Frontal cortex (tissue), 4 donors: Measurements from ENCODE around the gene SKIC8. TPM values are rescaled to one million over a fixed set of nuclear protein-coding genes. Genes with fewer than 3 reads are reported as not detected.

Experiments used
- DNase-seq, 2 donors: peaks; one replicate each; pipeline ENCODE4 v3.0.0; 2012; ENCODE audit warnings: low spot score in 2 of 2
- FAIRE-seq: peaks from 2 replicates; lab custom pipeline; 2012; peaks lifted over from hg19 to GRCh38; lab: Jason Lieb, UNC
- total RNA-seq: library from RNA; depleted of rRNA; stranded (reverse); fragments of >200 nt; gene quantifications from one replicate; pipeline ENCODE4 v1.2.3, GENCODE V29; 2014
- donor health status: control.
- donor health status: control.
- donor health status: control.

Gene SKIC8
- total RNA-seq, 1 donor from 2014 or later: 53.0 TPM

DNA sequence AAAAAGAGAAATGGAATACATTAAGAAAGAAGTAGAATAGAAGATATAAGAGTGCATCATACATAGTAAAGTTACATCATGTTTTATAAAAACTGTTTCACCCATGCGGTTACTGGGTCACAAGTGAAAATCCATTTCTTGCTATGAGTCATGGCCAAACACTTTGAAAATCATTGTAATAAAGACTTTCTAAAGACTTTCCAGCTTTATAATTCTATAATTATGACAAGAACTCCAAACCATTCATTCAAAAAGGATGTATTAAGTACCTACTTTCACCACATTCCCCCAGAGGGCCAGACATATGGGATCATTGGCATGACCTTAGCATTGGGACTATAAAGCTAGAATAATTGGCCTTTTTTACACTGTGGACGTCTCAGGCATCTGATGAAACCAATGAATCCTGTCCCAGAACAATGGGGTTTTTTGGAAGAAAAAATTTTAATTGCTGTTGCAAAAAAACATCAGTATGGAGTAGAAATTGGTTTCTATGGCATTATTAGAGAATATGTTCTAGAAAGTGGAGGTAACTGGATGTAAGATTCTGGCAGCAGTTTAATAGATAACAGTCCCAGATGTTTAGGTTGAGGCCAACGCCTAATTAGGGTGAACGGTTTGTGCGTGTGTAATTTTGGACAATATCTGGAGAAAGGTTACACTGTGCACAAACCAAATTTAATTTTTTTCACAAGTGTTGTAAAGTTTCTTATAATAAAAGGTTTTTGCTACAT lies 3.3 kb upstream of the SKIC8 start:
- no peak for DNase-seq

DNA sequence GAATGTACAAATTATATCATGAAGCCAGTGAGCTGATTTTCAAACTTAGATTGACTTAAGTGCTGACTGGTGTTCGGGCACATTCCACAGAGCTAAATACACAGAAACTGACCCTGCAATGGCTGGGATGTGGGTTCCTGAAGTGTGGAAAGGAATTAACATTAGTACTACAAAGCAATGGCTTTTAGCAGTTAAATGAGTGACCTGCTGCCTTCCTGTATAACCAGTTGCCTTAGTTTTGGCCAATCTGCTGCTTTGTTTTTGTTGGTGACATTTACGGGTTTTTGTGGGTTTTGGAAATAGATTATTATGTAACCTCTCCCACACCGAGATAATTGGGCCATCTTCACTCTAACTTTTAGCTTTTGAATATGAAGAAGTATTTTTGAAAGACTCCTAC lies 2.4 kb upstream of the SKIC8 start:
- no peak for FAIRE-seq
- no peak for DNase-seq

More for the DNA sequence above, 3.3 kb upstream of the SKIC8 start:
- FAIRE-seq: no peak

DNA sequence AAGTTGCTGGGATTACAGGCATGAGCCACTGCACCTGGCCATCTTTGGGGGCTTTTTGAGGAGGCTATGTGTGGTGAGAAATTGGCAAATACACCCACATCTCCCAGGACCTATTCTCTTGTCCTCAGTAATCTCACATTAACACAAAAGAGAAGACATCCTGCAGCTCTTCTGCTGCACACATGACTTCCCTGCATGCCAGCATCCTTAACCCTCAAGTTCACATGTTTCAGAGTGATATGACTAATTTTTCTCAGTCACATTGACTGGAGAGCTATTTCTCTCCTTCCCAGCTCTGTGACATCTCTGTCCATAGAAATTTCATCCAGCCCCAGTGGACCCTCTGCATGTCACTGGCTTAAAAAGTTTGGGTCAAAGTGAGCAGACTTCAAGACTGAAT lies 1.9 kb upstream of the SKIC8 start:
- DNase-seq (no peak), FAIRE-seq (no peak)

DNA sequence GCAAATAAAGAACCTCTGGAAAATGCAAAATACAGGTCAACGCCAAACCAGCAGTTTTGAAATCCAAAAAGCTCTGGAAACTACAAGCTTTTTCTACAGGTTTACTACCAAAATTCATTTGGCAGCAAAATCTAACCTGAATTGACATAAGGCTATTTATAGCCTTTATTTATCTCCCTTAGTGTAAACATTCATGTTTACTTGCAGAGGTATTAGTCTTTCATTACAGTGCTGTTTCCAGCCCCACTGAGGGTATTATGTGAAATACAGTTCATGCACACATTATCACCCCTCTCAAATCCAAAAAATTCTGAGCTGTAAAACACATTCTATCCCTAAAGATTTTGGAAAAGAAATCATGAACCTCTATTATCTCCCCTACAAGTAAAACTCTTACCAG lies 7.2 kb downstream of the SKIC8 start:
- FAIRE-seq (no peak), DNase-seq (no peak)

DNA sequence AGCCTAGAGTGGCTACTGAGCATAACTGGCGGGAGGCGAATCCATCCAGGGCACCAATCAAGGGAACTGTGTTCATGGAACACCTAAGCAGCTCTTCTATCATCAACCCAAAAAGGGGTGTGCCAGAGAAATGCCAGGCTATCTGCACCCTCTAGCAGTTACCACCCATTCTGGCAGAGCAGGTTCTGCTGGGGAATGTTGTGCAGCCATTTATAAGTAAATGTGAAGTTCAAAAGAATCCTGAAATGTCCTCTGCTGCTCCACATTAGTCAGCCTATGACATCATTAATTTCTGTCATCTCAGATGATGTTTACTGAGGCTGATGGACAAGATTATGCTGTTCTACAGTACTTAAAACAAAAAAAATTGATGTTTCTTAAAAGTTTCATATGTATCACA lies 7.7 kb downstream of the SKIC8 start:
- FAIRE-seq: no peak
- no peak for DNase-seq

DNA sequence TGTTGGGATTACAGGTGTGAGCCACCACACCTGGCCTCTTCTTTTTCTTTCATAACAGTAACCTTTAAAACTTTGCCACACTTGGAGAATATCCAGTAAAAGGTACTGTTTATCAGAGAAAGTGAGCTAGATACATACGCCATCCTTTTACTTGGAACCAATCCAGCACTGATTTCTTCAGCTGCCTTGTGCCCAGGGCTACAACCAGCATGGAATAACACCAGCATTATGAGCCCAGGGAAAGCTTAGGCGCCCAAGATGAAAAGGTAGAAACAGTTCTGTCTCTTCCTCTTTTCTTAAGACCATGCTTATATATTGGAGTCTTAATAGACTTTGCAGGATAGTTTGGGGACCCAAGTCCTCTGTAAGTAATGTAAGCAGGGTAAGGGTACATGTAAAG lies 8.4 kb downstream of the SKIC8 start:
- FAIRE-seq (no peak), DNase-seq (no peak)

DNA sequence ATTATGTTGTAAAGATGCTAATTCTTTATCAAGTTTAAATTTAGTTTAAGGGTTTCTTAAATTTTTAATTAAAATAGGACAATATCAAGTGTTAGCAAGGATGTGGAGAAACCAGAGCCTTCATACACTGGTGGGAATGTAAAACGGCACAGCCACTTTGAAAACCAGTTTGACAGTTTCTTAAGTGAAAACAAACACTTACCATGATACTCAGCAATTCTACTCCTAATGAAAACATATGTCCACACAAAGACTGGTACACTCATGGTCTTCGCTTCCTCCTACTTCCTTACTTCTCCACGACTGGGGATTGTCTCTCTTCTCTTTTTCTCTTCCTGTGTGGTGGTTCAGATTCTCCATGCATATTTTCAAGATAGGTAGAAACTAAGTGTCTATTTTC lies 9.2 kb downstream of the SKIC8 start:
- FAIRE-seq (no peak), DNase-seq (no peak)

DNA sequence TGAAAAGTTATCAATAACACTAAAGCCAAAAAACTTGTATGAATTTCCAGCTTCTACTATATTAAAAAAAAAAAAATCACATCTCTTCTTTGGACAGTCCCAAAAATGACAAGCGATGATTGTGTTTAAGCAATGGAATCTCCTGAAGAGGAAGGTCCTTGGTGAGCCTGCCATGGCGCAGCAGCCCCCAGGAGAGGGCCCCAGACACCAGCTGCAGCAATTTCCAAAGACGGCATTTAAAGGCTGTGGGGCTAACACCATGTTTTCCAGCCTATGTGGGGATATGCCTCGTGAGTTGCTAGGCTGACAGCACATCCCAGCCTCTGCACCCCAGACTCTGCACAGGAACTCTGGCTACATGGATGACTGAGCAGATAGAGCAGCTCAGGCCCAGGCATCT lies 14.7 kb downstream of the SKIC8 start:
- FAIRE-seq: no peak
- DNase-seq: no peak

DNA sequence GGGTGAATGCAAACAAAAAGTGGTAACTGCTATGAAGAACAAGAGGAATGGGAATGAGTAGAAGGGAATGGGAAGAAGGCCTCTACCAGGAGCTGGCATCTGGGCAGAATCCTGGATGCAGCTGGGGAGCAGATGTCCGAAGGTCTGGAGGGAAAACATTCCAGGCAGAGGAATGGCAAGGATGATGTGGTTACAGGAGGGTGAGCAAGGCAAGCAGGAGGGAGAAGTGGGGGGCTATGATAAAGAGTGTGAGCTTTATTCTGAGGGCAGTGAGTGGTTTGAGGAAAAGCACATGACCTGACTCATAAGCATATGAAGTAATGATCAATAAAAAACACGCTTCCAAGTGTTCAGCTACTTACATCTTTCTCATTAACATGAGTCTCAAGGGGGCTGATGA lies 17.1 kb downstream of the SKIC8 start:
- FAIRE-seq (no peak), DNase-seq (no peak)

DNA sequence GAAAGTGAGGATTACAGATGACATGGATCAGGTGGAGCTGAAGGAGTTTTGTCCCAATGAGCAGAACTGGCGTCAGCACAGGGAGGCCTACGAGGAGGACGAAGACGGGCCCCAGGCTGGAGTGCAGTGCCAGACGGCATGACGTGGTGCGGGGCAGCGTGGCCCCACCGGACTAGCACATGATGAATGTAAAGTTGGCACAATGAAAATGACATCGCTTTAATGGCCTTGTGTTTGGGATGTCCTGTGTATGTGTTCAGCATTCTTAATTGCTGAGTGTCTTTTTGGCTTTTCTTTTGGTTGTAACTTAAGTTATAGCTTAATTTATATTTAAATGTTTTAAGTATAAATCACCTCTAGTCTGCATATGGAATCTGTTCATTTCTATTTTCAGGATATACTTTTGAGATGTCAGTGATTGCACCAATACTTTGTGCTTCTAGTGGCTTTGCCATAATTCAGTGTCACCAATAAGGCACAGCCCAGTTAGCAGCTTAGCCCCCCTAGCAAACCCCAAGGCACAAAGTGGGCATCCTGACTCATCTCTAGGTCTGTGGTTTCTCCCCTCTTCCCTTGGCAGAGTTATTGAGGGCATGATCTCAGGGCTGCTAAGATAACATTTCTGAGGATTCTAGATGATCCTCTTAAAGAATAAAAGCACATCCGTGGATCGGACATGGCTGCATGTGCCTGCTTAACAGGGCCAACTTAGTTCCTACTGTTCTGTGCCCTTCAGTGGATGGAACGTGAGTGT lies 18.9 kb downstream of the SKIC8 start:
- no peak for DNase-seq
- no peak for FAIRE-seq

DNA sequence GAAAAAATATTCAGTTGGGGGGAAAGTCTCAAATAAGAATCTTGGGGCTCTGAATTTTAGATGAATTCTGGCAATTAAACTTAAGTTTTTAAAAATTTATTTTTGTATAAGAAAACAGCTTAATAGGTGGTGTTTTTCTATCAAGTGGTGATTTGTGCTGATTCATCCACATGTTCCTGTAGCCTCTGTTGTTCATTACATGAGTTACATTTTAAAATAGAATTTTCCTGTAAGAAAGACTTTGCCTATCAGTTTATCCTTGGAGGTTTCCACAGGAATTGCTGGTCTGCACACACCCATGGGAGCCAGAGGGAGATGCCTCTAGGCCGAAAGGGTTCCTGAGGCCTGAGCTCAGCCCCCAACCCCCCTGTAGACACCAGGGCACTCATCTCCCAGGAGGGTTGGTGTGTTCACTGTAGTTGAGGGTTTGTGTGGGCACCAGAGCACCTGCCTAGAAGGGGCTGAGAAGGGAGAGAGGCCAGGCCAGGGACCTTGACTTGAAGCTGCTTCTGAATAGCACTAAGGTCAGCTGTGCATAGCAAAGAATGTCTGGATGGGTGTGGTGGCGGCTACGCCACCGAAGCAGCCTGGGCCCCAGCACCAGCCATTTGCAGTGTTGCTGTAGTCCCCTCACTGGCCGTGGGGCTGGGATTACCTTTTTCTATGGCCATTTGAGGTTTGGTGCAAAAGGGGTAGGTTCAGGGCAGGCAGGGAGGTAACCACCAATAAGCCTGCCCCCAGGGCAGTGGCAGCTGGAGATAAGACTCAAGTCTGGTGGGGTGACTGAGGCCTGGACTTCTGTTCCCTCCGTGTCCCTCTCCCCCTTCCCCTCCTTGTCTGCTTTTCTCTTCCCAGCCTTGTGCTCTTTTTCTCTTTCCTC lies 23.1 kb downstream of the SKIC8 start:
- FAIRE-seq (no peak), DNase-seq (no peak)

DNA sequence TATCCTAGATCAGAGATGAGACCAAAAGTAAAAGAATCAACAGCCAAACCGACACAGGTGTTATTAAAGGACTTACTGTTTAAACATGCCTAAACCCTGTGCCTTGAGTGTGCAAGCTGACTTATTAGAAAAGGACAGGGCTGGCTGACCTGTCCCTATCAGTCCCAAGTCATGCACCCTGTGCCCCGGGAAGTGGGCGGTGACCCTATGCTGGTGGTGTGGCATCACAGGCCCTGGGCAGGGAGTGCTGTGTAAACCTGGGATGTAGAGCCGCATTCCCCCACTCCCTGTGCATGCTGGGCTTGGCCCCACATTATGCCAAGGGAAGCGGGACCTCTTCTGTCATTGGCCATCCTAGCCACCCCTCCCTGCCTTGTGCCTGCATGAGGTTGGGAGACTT lies 24.4 kb downstream of the SKIC8 start:
- DNase-seq (no peak), FAIRE-seq (no peak)

DNA sequence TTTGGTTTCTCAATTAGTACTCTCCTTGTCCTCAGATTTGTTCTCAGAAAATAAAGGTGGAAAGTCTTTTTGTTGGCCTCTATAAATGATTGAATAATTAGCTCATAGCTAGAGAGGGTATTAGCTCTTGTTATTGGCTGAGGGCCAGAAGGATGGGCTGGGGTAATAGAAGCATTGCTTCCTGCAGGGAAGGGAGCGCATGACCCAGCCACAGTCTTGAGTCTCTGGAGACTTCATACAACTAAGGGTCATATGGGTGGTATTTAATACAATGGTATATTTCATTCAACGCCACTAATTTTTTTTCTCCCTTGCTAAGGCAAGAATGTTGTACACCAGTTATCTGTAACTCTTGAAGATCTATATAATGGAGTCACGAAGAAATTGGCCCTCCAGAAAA lies 26.6 kb downstream of the SKIC8 start:
- DNase-seq: no peak
- FAIRE-seq: no peak

DNA sequence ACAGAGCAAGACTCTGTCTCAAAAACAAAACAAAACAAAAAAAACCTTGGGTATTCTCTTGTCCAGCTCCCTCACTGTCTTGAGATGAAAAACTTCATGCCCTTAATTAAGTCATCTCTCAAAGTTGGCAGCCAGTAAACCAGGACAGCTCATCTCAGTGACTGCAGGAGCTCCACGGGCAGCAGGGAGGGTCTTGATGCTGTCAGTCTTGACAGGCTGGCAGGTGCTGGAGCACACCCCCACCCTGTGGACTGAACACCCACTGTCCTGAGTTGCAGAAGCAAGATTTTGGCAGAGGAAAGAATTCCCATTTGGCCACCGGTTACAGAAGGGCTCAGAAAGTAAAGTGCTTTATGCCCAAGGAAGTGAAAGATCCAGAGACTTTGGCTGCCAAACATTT lies 27.1 kb downstream of the SKIC8 start:
- FAIRE-seq (no peak), DNase-seq (no peak)

DNA sequence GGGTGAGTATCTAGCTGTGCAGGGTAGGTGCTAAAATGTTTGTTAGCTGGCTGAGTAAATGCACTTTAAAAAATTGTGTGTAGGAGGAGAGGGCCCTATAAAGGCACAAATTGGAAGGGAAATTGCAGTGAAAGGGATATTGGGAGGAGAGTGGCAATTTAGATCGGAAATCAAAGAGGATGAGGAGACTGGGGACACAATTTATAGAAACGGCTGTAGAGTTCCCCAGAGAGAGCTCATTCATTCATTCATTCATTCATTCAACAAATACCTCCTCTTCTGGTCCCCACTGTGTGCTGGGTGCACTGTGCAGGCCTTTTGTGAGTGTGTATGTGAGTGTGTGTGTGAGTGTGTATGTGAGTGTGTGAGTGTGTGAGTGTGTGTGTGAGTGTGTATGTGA lies 32.6 kb downstream of the SKIC8 start:
- DNase-seq (no peak), FAIRE-seq (no peak)

DNA sequence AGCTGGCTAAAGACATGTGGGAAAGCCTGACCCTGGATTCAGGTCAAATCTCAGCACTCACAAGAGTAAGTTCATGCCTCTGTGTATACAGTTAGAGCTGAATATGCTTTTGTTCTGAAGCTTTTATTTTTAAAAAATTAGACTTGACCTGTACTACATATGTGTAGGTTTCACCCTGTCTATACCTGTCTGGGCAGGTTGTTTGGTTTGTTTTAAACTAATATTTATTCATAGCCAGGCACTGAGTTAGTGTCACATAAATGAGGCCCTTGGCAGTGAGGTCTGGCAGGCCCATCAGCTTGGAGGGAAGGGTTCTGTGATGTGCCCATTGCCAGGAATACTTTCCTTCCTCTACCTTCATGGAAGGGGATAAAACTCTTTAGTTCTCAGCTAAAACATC lies 33.2 kb downstream of the SKIC8 start:
- FAIRE-seq (no peak), DNase-seq (no peak)

DNA sequence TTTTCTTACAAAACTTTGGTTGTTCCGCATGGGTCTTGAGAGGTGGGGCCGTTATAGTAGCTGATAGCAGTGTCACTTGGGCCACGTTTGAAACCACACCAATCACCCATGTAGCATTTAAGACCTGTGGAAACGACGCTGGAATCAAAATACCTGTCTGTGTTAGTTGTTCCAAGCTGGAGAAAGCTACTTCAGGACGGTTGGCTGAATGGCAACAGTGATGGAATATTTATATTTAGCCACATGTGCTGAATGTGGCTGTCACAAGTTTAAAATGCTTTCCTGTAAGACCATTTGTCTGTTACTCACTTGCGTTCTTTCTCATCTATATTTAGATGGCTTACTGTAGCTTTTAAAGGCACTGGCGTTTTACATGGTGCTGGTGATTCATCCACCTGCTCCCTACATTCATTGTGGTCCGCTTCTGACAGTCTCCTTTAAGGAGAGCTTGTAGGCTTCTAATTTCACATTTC lies 33.6 kb downstream of the SKIC8 start:
- FAIRE-seq (no peak), DNase-seq (no peak)

DNA sequence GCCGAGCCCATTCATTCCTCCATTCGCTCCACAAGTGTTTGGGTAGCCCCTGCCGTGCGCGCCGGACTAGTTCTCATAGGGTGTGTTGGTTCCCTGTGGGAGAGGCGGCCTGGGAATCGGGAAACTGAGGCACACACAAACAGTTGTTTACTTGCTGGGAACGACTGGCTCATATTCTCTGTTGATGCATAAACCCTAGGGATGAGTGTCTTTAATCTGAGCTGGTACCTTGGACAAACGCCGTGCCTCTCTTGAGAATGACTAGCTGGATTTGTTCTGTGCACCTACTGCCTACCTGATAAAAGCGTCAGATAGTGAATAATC lies 34.3 kb downstream of the SKIC8 start:
- DNase-seq (no peak), FAIRE-seq (no peak)

DNA sequence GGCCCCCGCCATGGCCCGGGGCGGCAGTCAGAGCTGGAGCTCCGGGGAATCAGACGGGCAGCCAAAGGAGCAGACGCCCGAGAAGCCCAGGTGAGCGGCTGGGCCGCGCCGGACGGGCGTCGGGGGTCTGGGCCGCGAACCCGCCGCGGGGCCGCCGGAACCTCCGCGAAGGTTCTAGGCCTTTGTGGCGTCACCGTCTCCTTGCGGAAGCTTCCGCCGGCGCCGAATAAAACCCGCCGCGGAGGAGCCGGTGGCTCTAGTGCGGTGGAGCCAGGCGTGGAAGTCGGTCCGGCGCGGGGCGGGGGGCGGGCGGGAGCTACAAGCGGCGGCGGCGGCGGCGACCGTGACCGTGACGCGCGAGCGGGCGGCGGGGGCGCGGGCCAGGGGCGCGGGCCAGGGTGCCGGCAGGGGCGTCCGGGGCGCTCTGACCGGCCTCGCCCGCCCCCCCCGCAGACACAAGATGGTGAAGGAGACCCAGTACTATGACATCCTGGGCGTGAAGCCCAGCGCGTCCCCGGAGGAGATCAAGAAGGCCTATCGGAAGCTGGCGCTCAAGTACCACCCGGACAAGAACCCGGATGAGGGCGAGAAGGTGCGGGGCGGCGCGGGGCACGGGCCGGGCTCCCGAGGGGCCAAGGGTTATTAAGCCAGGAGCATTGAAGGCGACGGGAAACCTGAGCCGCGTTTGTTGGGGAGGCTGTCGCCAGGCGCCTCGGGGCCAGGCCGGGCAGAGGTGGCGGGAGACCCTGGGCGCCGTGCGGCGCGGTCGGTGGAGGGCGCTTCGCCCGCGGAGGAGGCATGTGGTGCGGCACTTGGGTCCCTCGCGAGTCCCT lies 34.9 kb downstream of the SKIC8 start, which contains the start of gene DNAJA4:
DNAJA4 (plus strand) TSS at position 259 of the 833 bp plus-strand sequence; CDS start at position 461, 202 bp downstream.
- FAIRE-seq (no peak), DNase-seq (peak; percentile 83 to 86)

DNA sequence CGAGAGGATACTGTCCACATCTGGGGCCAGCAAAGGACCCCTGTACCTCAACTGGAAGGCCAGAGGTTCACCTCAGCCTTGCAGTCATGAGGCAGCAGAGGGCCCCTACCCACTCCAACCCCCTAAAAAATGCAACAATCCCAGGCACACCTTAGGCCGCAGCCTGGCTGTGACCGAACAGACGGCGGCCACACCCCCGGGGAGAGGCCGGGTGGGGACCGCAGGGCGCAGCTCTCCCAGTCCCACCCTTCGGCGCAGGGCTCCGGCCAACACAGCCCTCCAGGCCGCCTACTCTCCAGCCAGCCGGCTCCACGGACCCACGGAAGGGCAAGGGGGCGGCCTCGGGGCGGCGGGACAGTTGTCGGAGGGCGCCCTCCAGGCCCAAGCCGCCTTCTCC lies 35.5 kb downstream of the SKIC8 start:
- DNase-seq (no peak), FAIRE-seq (no peak)
